Neural progenitor cell (in vitro differentiated cells): Measurements from ENCODE around the gene NXT1. TPM values are rescaled to one million over a fixed set of nuclear protein-coding genes. Genes with fewer than 3 reads are reported as not detected.
"Not testable (repeated sequence)": the region's sequence is repeated elsewhere in the genome, so short reads cannot be mapped to it uniquely, and the experiment has no call there.

Experiments
- DNase-seq: peaks from one replicate; pipeline ENCODE4 v3.0.0-alpha.2; 2016; ENCODE audit warnings: low spot score
- H2AFZ ChIP-seq: fragments of 200-600 bp; sonication (generic); replicated peaks from 2 replicates; pipeline ENCODE4 v1.6.1; 2016; ENCODE audit warnings: antibody characterized with exemption
- H3F3A ChIP-seq: fragments of 200-600 bp; sonication (generic); 2 replicates; pipeline ENCODE4 v1.6.1; 2016; ENCODE audit warnings: antibody characterized with exemption, low read depth
- H3K27ac ChIP-seq: fragments of 200-600 bp; sonication (generic); 2 replicates; pipeline ENCODE4 v1.5.1; 2016; ENCODE audit warnings: mild to moderate bottlenecking
- H3K27me3 ChIP-seq: fragments of 200-600 bp; sonication (generic); 2 replicates; pipeline ENCODE4 v1.6.1; 2016; ENCODE audit warnings: mild to moderate bottlenecking, moderate library complexity
- H3K36me3 ChIP-seq: fragments of 200-600 bp; sonication (generic); 2 replicates; pipeline ENCODE4 v1.5.1; 2016
- H3K4me1 ChIP-seq: fragments of 200-600 bp; sonication (generic); 2 replicates; pipeline ENCODE4 v1.6.1; 2016; ENCODE audit warnings: mixed run types
- H3K4me2 ChIP-seq: fragments of 200-600 bp; sonication (generic); 2 replicates; pipeline ENCODE4 v1.6.1; 2016
- H3K4me3 ChIP-seq: fragments of 200-600 bp; sonication (generic); 2 replicates; pipeline ENCODE4 v1.5.1; 2016
- H3K79me2 ChIP-seq: fragments of 200-600 bp; sonication (generic); 2 replicates; pipeline ENCODE4 v1.6.1; 2016; ENCODE audit warnings: low read depth
- H3K9ac ChIP-seq: fragments of 200-600 bp; sonication (generic); 2 replicates; pipeline ENCODE4 v1.6.1; 2016
- H3K9me3 ChIP-seq: fragments of 200-600 bp; sonication (generic); 2 replicates; pipeline ENCODE4 v1.5.1; 2016; ENCODE audit warnings: low read depth
- H4K20me1 ChIP-seq: fragments of 200-600 bp; sonication (generic); 2 replicates; pipeline ENCODE4 v1.6.1; 2016; ENCODE audit warnings: low read depth
- H3K27ac Mint-ChIP-seq: 3 replicates; pipeline ENCODE4 v1.8.0; 2021; ENCODE audit warnings: mixed read lengths
- H3K27me3 Mint-ChIP-seq: 2 replicates; pipeline ENCODE4 v1.8.0; 2022; ENCODE audit warnings: low read depth, mild to moderate bottlenecking, inconsistent platforms, moderate library complexity, mixed read lengths; ENCODE audit not compliant: insufficient read depth
- H3K36me3 Mint-ChIP-seq: 3 replicates; pipeline ENCODE4 v1.8.0; 2021; ENCODE audit warnings: mixed read lengths
- H3K4me1 Mint-ChIP-seq: 3 replicates; pipeline ENCODE4 v1.8.0; 2021; ENCODE audit warnings: mixed read lengths
- H3K4me3 Mint-ChIP-seq: 3 replicates; pipeline ENCODE4 v1.8.0; 2021; ENCODE audit warnings: mild to moderate bottlenecking, moderate library complexity, mixed read lengths
- H3K9me3 Mint-ChIP-seq: 3 replicates; pipeline ENCODE4 v1.8.0; 2020; ENCODE audit warnings: mixed read lengths
- EZH2 ChIP-seq: fragments of 200-600 bp; sonication (generic); IDR thresholded peaks from 2 replicates; pipeline ENCODE4 v1.6.1; 2017; ENCODE audit warnings: antibody characterized with exemption, mild to moderate bottlenecking, moderate library complexity
- EZH2phosphoT487 ChIP-seq: fragments of 200-600 bp; sonication (generic); IDR thresholded peaks from 2 replicates; pipeline ENCODE4 v1.6.1; 2017; ENCODE audit warnings: antibody characterized with exemption
- total RNA-seq: library from RNA; depleted of rRNA; stranded (reverse); fragments of >200 nt; gene quantifications from 2 replicates; pipeline ENCODE4 v1.2.3, GENCODE V29; 2015; ENCODE audit warnings: low replicate concordance
- TF ChIP-seq, protein P1 (sequence below): fragments of 200-600 bp; sonication (generic); IDR thresholded peaks from 2 replicates; pipeline ENCODE4 v1.5.1; 2017; ENCODE audit warnings: antibody characterized with exemption, mild to moderate bottlenecking

Gene NXT1
- total RNA-seq, 1 donor from 2014 or later = 14.6 TPM

DNA sequence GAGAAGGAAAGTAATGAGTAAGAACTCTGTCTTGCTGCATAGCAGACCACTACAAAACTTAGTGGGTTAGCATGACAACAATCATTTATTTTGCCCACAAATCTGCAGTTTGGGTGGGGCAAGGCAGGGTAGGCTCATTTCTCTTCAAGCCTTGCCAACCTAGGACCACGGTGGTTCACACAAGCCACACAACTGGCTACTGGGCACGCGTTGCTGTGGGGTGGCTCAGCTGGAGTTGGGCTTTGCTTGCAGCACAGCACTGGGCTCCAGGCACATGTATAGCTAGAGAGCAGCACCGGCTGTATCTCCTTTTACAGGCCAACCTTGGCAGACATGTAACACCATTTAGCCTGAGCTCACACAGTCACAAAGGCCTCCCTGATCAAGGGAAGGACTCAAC, 4.6 kb upstream of the NXT1 start:
- no peaks in the 10 kb centered on the region for H3K36me3 ChIP-seq
- H3K4me3 ChIP-seq = no peak overlapping the region
- Mint-ChIP-seq H3K4me1 (peaks cover 13% of the 10 kb centered on the region), H3K36me3 (no peaks in the 10 kb centered on the region), H3K27ac (no peak overlapping the region), H3K27me3 (no peaks in the 10 kb centered on the region), H3K9me3 (no peaks in the 10 kb centered on the region), H3K4me3 (no peak overlapping the region)
- no peaks in the 10 kb centered on the region for H3K9me3 ChIP-seq
- H4K20me1 ChIP-seq = no peaks in the 10 kb centered on the region
- no peak overlapping the region for H2AFZ ChIP-seq
- no peak overlapping the region for H3K4me2 ChIP-seq
- H3K4me1 ChIP-seq = peaks cover 10% of the 10 kb centered on the region
- no peak overlapping the region for H3K9ac ChIP-seq
- TF ChIP-seq, protein P1, sequence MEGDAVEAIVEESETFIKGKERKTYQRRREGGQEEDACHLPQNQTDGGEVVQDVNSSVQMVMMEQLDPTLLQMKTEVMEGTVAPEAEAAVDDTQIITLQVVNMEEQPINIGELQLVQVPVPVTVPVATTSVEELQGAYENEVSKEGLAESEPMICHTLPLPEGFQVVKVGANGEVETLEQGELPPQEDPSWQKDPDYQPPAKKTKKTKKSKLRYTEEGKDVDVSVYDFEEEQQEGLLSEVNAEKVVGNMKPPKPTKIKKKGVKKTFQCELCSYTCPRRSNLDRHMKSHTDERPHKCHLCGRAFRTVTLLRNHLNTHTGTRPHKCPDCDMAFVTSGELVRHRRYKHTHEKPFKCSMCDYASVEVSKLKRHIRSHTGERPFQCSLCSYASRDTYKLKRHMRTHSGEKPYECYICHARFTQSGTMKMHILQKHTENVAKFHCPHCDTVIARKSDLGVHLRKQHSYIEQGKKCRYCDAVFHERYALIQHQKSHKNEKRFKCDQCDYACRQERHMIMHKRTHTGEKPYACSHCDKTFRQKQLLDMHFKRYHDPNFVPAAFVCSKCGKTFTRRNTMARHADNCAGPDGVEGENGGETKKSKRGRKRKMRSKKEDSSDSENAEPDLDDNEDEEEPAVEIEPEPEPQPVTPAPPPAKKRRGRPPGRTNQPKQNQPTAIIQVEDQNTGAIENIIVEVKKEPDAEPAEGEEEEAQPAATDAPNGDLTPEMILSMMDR = no peak
- TF ChIP-seq EZH2 (no peak), EZH2phosphoT487 (no peak)
- H3K27me3 ChIP-seq = no peaks in the 10 kb centered on the region
- peaks cover 18% of the 10 kb centered on the region for H3F3A ChIP-seq
- peaks cover 3% of the 10 kb centered on the region for H3K79me2 ChIP-seq
- H3K27ac ChIP-seq = no peak overlapping the region
- no peak for DNase-seq

DNA sequence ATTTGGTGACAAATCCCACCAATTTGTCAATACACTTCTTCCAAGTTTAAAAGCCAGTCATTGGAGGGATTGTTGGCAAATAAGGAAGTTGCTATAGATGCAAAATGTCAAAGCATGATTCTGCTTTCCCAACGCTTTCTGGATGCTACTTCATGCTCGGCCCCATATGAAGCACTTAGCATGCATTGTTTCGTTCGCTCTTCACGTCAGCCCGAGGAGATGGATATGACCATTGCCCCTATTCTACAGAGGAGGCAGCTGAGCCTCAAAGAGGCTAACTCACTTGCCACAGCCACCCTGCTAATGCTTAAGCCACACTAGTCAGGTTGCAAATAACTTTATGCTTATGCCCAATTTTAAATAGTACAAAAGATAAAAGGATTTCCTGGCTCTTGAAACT, 2.8 kb upstream of the NXT1 start:
- Histone ChIP-seq H3F3A (peaks cover 21% of the 10 kb centered on the region), H3K4me1 (peaks cover 19% of the 10 kb centered on the region), H2AFZ (no peak overlapping the region), H3K9ac (no peak overlapping the region), H3K27me3 (no peaks in the 10 kb centered on the region), H3K36me3 (no peaks in the 10 kb centered on the region), H3K79me2 (peaks cover 21% of the 10 kb centered on the region), H3K4me2 (no peak overlapping the region), H4K20me1 (peaks cover 16% of the 10 kb centered on the region), H3K27ac (no peak overlapping the region), H3K9me3 (no peaks in the 10 kb centered on the region), H3K4me3 (no peak overlapping the region)
- Mint-ChIP-seq H3K27me3 (peaks cover 4% of the 10 kb centered on the region), H3K4me1 (peaks cover 20% of the 10 kb centered on the region), H3K4me3 (no peak overlapping the region), H3K9me3 (no peaks in the 10 kb centered on the region), H3K36me3 (no peaks in the 10 kb centered on the region), H3K27ac (no peak overlapping the region)
- DNase-seq = no peak
- TF ChIP-seq, protein P1 = no peak
- TF ChIP-seq EZH2phosphoT487 (no peak), EZH2 (no peak)

DNA sequence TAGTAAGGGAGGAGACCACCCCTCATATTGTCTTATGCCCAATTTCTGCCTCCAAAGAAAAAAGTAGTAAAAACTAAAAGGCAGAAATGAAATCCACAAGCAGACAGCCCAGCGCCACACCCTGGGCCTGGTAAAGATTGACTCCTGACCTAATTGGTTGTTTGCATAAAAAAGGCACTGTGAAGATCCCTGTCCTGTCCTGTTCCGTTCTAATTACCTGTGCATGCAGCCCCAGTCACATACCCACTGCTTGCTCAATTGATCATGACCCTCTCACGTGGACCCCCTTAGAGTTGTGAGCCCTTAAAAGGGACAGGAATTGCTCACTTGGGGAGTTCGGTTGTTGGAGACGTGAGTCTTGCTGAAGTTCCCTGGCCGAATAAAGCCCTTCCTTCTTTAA, 2.1 kb upstream of the NXT1 start:
- not testable (repeated sequence) for H3K9ac ChIP-seq, H3K27ac ChIP-seq, H2AFZ ChIP-seq, H3K27ac Mint-ChIP-seq, DNase-seq, H3K9me3 ChIP-seq, H3K4me3 ChIP-seq, H3K36me3 Mint-ChIP-seq, H3K4me2 ChIP-seq, H3K9me3 Mint-ChIP-seq, H3K27me3 Mint-ChIP-seq, H3K36me3 ChIP-seq, H3K27me3 ChIP-seq
- H3K4me1 ChIP-seq = peaks cover 19% of the 10 kb centered on the region
- Mint-ChIP-seq H3K4me1 (peaks cover 22% of the 10 kb centered on the region), H3K4me3 (peak overlapping the region; percentile 69)
- peaks cover 22% of the 10 kb centered on the region for H4K20me1 ChIP-seq
- H3F3A ChIP-seq = peaks cover 21% of the 10 kb centered on the region
- H3K79me2 ChIP-seq = peaks cover 28% of the 10 kb centered on the region

DNA sequence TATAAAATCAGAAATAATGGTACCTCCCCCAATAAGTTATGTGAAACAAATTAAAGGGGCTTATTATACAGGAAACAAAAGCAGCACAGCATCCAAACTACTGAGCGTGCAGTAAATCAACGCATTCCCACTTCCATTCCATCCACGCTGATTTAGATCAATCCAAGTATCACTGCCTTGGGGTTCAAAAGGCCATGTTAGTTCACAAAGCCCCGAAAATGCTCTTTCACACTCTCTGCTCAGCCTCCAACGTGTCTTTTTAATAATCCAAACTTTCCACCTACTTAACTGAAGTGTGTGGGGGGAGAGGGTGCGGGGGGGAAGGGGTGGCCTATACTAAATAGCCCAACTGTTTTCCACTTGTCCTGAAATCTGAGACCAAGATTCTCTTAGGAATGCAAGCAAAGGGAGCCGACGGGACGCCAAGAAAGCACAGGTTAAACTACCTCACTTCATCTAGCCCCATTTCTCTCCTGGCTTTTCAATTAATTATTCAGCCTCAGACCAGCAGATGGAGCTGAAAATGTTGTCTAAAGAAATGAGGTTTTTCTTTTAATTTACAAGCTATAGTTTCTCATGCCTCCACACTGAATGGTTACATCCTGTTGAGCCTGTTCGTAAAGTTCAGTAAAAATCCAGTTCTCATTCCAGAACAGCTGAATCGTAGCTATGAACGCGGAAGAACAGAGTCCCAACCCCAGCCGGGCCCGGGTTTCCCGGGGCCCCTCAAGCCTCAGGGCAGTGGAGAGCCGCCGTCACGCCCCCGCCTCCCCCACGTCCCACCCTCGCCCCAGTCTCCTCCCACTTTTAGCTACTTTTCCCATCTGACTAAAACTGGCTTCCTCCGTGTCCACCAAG, 1.0 kb upstream of the NXT1 start:
- peak overlapping the region; percentile 5 for H3K9ac ChIP-seq
- Mint-ChIP-seq H3K9me3 (no peaks in the 10 kb centered on the region), H3K36me3 (peaks cover under 1% of the 10 kb centered on the region), H3K4me1 (peaks cover 22% of the 10 kb centered on the region), H3K4me3 (peak overlapping the region; percentile 95), H3K27me3 (peaks cover 4% of the 10 kb centered on the region), H3K27ac (peak overlapping the region; percentile 97)
- H2AFZ ChIP-seq = peak overlapping the region; percentile 75
- H4K20me1 ChIP-seq = peaks cover 22% of the 10 kb centered on the region
- no peaks in the 10 kb centered on the region for H3K36me3 ChIP-seq
- H3F3A ChIP-seq = peaks cover 21% of the 10 kb centered on the region
- no peak for TF ChIP-seq EZH2
- TF ChIP-seq, protein P1 = peak; percentile 44
- no peaks in the 10 kb centered on the region for H3K9me3 ChIP-seq
- no peaks in the 10 kb centered on the region for H3K27me3 ChIP-seq
- peak overlapping the region; percentile 87 for H3K4me2 ChIP-seq
- H3K79me2 ChIP-seq = peaks cover 36% of the 10 kb centered on the region
- DNase-seq = peak; percentile 52
- H3K27ac ChIP-seq = peak overlapping the region; percentile 5
- H3K4me3 ChIP-seq = peak overlapping the region; percentile 81
- peaks cover 19% of the 10 kb centered on the region for H3K4me1 ChIP-seq
